Skeletal muscle satellite cell (primary cell): ENCODE data around the gene SETD1A.

ENCODE experiments used
- H3K27me3 ChIP-seq: 2 replicates; pipeline ENCODE4 v1.7.0; 2013; ENCODE audit warnings: low read length; ENCODE audit not compliant: control insufficient read depth, insufficient read depth
- H3K36me3 ChIP-seq: 2 replicates; pipeline ENCODE4 v1.7.0; 2013; ENCODE audit warnings: mild to moderate bottlenecking, control low read depth, low read length; ENCODE audit not compliant: insufficient read depth
- H3K4me1 ChIP-seq: 2 replicates; pipeline ENCODE4 v1.7.0; 2013; ENCODE audit warnings: low read length; ENCODE audit not compliant: control insufficient read depth, insufficient read depth
- H3K4me2 ChIP-seq: 2 replicates; pipeline ENCODE4 v1.7.0; 2013; ENCODE audit warnings: mild to moderate bottlenecking, low read length
- H3K4me3 ChIP-seq: 2 replicates; pipeline ENCODE4 v1.7.0; 2013; ENCODE audit warnings: low read length
- H3K9ac ChIP-seq: 2 replicates; pipeline ENCODE4 v1.7.0; 2013; ENCODE audit warnings: mild to moderate bottlenecking, low read depth, low read length, moderate library complexity
- H3K9me3 ChIP-seq: replicated peaks from 2 replicates; pipeline ENCODE4 v1.7.0; 2013; ENCODE audit warnings: mild to moderate bottlenecking, control low read depth, low read length

Gene SETD1A

GRCh38 chr16:30986129-30986991, 28.8 kb downstream of the SETD1A start:
- peaks cover 12% of the 10 kb centered on the region for H3K4me1 ChIP-seq
- peak overlapping the region; percentile 83 for H3K4me2 ChIP-seq
- no peaks in the 10 kb centered on the region for H3K9me3 ChIP-seq
- peak overlapping the region; percentile 71 for H3K4me3 ChIP-seq
- H3K27me3 ChIP-seq: no peaks in the 10 kb centered on the region
- no peak overlapping the region for H3K9ac ChIP-seq
- peaks cover 3% of the 10 kb centered on the region for H3K36me3 ChIP-seq

- Histone ChIP-seq H3K4me2 (no peak overlapping the region), H3K27me3 (no peaks in the 10 kb centered on the region), H3K4me3 (no peak overlapping the region), H3K36me3 (peaks cover 3% of the 10 kb centered on the region), H3K9me3 (no peaks in the 10 kb centered on the region), H3K4me1 (peaks cover 12% of the 10 kb centered on the region), H3K9ac (no peak overlapping the region)
Measured at GRCh38 chr16:30987581-30988190, 30.1 kb downstream of the SETD1A start.

GRCh38 chr16:30989469-30990047, 32.0 kb downstream of the SETD1A start:
- no peak overlapping the region for H3K9ac ChIP-seq
- no peaks in the 10 kb centered on the region for H3K27me3 ChIP-seq
- H3K4me2 ChIP-seq: no peak overlapping the region
- H3K4me3 ChIP-seq: no peak overlapping the region
- H3K4me1 ChIP-seq: peaks cover 15% of the 10 kb centered on the region
- H3K9me3 ChIP-seq: no peaks in the 10 kb centered on the region
- no peaks in the 10 kb centered on the region for H3K36me3 ChIP-seq

- Histone ChIP-seq H3K9ac (no peak overlapping the region), H3K4me1 (peaks cover 14% of the 10 kb centered on the region), H3K4me2 (no peak overlapping the region), H3K9me3 (no peaks in the 10 kb centered on the region), H3K36me3 (no peaks in the 10 kb centered on the region), H3K27me3 (no peaks in the 10 kb centered on the region), H3K4me3 (no peak overlapping the region)
Measured at GRCh38 chr16:30990105-30990504, 32.6 kb downstream of the SETD1A start.

GRCh38 chr16:30991052-30991451, 33.5 kb downstream of the SETD1A start:
- H3K9ac ChIP-seq: no peak overlapping the region

GRCh38 chr16:30992276-30992780, 34.8 kb downstream of the SETD1A start:
- Histone ChIP-seq H3K4me3 (no peak overlapping the region), H3K27me3 (no peaks in the 10 kb centered on the region), H3K36me3 (no peaks in the 10 kb centered on the region), H3K4me2 (no peak overlapping the region), H3K4me1 (peaks cover 9% of the 10 kb centered on the region), H3K9ac (no peak overlapping the region), H3K9me3 (no peaks in the 10 kb centered on the region)

More at GRCh38 chr16:30991052-30991451, 33.5 kb downstream of the SETD1A start:
- H3K36me3 ChIP-seq: no peaks in the 10 kb centered on the region
- H3K4me2 ChIP-seq: no peak overlapping the region
- no peaks in the 10 kb centered on the region for H3K9me3 ChIP-seq
- peaks cover 4% of the 10 kb centered on the region for H3K4me1 ChIP-seq
- no peak overlapping the region for H3K4me3 ChIP-seq
- H3K27me3 ChIP-seq: no peaks in the 10 kb centered on the region

- H3K27me3 ChIP-seq: no peaks in the 10 kb centered on the region
- H3K4me2 ChIP-seq: no peak overlapping the region
- no peak overlapping the region for H3K9ac ChIP-seq
- no peaks in the 10 kb centered on the region for H3K36me3 ChIP-seq
- peaks cover 18% of the 10 kb centered on the region for H3K4me1 ChIP-seq
- no peak overlapping the region for H3K4me3 ChIP-seq
- H3K9me3 ChIP-seq: no peaks in the 10 kb centered on the region
Measured at GRCh38 chr16:30992931-30993816, 35.6 kb downstream of the SETD1A start.

- peaks cover 32% of the 10 kb centered on the region for H3K4me1 ChIP-seq
- H3K4me2 ChIP-seq: peak overlapping the region; percentile 94
- no peaks in the 10 kb centered on the region for H3K27me3 ChIP-seq
- H3K4me3 ChIP-seq: peak overlapping the region; percentile 75
- H3K9me3 ChIP-seq: no peaks in the 10 kb centered on the region
- peak overlapping the region; percentile 85 for H3K9ac ChIP-seq
- H3K36me3 ChIP-seq: no peaks in the 10 kb centered on the region
Measured at GRCh38 chr16:30995927-30996323, 38.4 kb downstream of the SETD1A start.

- Histone ChIP-seq H3K4me2 (peak overlapping the region; percentile 94), H3K4me3 (peak overlapping the region; percentile 75), H3K9ac (peak overlapping the region; percentile 85), H3K27me3 (no peaks in the 10 kb centered on the region), H3K9me3 (no peaks in the 10 kb centered on the region), H3K4me1 (peaks cover 32% of the 10 kb centered on the region), H3K36me3 (no peaks in the 10 kb centered on the region)
Measured at GRCh38 chr16:30996324-30996984, 38.9 kb downstream of the SETD1A start.

GRCh38 chr16:30996985-30997724, 39.6 kb downstream of the SETD1A start:
- Histone ChIP-seq H3K9ac (peak overlapping the region; percentile 85), H3K9me3 (no peaks in the 10 kb centered on the region), H3K4me3 (peak overlapping the region; percentile 75), H3K4me1 (peaks cover 32% of the 10 kb centered on the region), H3K4me2 (peak overlapping the region; percentile 94), H3K36me3 (no peaks in the 10 kb centered on the region), H3K27me3 (no peaks in the 10 kb centered on the region)
